Ramos (cell line): ENCODE measurements around the gene LIPT1.
"Not testable (repeated sequence)": the region's sequence is repeated elsewhere in the genome, so short reads cannot be mapped to it uniquely, and the experiment has no call there.

Experiments
- in situ Hi-C: fragments of 300-500 bp; cut with MboI; formaldehyde crosslinking; loops from one replicate; pipeline ENCODE4 v1.14.3; 2022; ENCODE audit warnings: low sequenced_read_pairs; ENCODE audit not compliant: unreplicated experiment

LIPT1 gene

GRCh38 chr2:99154643-99155536 lies at the start of gene LIPT1, which contains the start of gene TSGA10:
LIPT1 (plus strand) TSS chr2:99154967; CDS start chr2:99161958, 6,991 bp downstream.
TSGA10 (minus strand) TSS chr2:99154942; CDS start chr2:99109439, 45,503 bp downstream.
- in situ Hi-C loops, result loop anchor here (25.0 kb wide), 1 partner anchor 332 kb away; the partner anchor contains the start of gene REV1

- in situ Hi-C loops, result no loop called here
Observed at GRCh38 chr2:99106913-99107312, 47.9 kb upstream of the LIPT1 start.

- in situ Hi-C loops, result no loop called here
Observed at GRCh38 chr2:99111236-99111635, 43.5 kb upstream of the LIPT1 start.

DNA sequence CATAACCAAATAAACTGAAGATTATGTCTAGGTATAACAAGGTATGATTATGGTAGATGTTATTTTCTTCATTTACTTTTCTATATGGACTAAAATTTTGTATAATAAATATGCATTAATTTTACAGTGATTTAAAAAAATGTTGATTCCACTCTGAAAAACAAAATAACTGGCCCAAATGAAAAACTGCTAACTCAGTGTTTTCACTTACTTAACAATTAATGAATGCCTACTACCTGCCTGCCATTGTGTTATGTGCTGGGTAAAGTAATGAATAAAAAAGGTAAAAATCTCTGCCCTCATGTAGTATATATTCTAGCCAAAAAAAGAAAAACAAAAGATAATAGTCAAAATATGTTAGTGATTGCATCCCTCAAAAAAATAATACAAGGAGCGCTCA lies 42.8 kb upstream of the LIPT1 start:
- in situ Hi-C loops, result no loop called here

DNA sequence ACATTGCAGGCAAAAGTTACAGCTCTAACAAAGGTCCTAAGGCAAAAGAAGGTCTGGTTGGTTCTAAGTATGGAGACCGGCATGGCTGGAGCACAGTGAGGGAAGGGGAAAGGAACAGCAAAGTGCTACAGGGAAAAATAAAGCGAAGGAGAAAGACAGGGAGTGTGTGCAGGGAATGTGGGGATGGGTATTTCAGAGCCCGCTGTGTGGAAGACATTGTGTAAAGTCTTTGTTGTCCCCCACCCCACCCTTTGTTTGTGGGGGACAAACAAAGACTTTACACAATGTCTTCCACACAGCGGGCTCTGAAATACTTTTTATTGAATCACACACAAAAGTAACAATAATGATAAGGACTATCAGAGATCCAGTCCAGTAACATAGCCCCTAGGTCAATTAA lies 42.1 kb upstream of the LIPT1 start:
- in situ Hi-C loops, result no loop called here

DNA sequence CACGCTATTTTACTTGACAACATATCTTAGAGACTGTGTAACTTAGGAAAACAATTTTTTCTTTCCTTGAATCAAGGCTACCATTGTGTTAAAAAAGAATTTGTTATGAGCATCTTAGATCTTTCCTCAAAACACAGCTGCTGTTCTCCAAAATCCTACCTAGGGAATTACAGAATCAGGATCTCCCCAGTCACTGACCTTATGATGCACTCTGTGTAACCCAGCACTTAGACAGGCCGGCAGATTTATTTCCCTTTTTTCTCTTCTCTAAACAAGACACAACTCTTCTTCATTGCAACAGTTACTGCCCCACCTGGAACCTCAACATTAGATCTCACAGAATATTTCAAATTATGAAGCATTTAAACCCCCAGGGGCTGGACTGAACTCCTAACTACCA lies 26.8 kb upstream of the LIPT1 start:
- in situ Hi-C loops, result no loop called here

- in situ Hi-C loops, result not testable (repeated sequence)
Observed at GRCh38 chr2:99135044-99135556, 19.7 kb upstream of the LIPT1 start.

DNA sequence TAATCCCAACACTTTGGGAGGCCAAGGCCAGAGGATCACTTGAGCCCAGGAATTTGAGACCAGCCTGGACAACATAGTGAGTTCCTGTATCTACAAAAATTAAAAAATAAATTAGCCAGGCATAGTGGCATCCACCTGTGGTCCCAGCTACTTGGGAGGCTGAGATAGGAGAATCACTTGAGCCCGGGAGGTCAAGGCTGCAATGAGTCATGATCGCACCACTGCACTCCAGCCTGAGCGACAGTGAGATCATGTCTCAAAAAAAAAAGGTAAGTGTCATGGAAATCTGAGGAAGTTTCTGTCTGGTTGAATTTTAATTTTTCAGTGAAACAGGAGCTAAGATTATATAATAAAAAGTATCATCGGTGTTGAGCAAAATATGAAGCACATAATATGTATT lies 15.8 kb upstream of the LIPT1 start:
- in situ Hi-C loops, result no loop called here

DNA sequence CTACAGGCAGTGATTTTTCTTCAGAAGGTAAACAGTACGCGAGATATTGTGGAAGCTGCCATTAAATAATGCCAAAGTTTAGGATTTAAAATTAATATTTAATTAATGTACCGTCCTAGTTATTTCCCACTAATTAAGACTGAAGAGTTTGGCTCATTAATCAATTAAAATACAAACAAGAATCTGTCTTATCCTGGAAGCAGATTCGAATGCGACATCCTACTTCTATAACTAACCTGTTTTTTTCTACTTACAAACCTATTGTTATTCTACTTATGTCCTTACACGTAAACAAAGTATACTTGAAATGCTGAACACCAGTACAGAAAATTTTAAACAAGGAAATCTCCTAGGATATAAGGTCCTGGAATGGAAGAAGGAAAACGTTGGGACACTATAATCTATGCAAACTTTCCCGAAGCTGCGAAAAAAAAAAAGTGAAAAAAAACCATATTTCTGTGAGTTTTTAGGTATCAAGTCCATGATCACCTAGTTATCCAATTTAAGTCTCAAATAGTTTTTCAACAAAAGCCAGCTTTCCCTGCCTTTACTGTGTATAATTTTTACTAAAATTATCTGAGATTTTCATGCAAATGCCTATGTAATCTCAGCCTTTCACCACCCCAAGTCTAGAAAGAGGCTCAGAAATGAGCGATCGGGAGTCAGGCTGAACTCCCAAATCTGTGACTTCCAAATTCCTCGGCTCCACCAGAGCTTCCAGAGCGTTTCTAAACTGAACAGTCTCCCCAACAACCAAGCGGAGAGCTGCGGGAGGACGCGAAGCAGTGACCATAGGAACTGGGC lies 14.5 kb upstream of the LIPT1 start:
- in situ Hi-C loops, result no loop called here

DNA sequence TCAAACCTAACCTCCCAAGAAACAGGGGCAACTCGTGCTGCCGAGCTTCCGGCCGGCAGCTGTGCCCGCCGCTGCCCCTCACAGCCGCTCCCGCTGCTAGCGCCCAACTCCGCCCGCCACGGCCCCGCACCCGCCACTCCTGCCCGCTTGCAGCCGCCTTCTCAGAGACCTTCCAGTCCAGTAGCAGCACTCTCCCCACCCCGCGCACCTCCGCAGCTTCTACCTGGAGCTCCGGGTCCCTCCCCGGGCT lies 14.0 kb upstream of the LIPT1 start:
- in situ Hi-C loops, result no loop called here

DNA sequence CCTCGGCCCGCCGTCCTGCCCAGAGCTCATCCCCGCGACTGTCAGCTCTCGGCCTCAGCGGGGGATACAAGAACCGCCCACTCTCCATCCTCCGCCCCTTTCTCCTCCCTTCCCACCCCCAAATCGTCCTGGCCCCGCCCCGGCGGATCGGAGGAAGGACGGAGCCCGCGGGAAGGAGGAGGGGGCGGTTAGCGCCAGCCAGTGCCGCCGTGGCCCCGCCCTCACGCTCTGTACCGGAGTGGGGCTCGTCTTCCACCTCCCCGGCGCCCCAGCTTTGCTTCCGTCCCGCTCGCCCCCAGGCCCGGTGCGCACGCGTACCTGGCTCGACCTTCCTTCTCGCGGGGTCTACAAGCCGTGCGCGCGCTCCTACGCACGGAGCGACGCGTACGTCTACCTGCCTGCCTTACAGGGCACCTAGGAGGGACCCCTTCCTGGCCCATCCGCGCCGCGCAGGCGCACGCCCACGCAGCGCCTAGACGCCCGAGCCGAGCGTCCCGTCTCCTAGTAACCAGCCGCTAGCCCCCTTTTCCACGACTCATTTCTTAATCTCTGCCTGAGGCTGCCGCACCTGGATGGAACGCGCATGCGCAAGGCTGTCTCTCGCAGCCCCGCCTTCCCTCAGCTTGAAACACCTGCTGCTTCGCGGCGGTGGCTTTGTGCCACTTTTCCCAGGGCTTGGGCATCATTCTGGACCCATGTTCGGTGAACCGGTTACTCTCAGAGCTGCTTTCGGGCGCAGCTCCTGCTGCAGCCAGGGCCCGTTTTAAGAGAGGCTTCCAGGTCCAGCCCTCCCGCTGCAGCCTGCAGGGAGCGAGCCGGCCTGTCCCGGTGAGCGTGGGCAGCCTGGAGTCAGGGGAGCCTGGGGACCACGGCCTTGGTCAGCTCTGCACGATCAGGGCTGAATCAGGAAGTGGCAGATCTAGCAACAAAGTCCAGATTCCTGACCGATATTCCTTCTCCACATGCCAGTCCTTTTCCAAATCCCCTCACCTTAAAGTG lies 13.4 kb upstream of the LIPT1 start, which contains the start of gene C2orf15:
Gene C2orf15 (plus strand): TSS at position 598 of the 999 bp plus-strand sequence. CDS start 8,852 bp downstream, outside the sequence.
- in situ Hi-C loops, result no loop called here

GRCh38 chr2:99150706-99151105 lies 4.1 kb upstream of the LIPT1 start:
- in situ Hi-C loops, result loop anchor here (25.0 kb wide), 1 partner anchor 337 kb away; the partner anchor contains the start of gene REV1

GRCh38 chr2:99152199-99152895 lies 2.4 kb upstream of the LIPT1 start:
- in situ Hi-C loops, result loop anchor here (25.0 kb wide), 1 partner anchor 335 kb away; the partner anchor contains the start of gene REV1

DNA sequence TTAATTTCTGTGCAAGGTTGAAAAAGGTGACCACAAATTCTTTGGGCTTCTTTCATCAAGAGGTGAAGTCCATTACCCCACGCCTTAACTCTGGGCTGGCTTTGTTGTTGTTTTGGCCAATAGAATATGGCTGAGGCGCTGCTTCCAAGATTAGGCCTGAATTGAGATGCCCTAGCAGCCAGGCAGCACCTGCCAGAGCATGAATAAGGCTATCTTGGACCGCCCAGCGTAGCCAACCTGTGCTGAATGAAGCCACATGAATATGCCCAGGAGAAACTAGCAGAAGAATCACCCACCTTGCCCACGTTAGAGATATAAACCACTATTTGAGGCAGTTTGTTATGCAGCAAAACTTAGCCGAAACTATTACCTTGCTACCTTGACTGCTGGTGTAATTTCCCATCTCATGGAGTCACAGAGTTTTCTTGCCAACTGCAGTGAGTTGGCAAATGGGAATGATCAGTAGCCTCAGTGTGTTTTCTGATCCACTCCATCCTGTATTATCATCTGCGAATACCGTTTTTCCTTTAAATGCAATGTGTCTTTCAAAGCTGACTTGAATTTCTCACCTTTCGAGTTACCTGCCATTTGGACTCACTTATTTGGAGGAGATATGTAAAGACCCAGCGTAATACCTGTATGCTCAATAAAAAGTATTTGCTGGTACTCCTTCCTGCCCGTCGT lies 704 bp upstream of the LIPT1 start:
- in situ Hi-C loops, result loop anchor here (25.0 kb wide), 1 partner anchor 333 kb away; the partner anchor contains the start of gene REV1

- in situ Hi-C loops, result loop anchor here (25.0 kb wide), 1 partner anchor 330 kb away; the partner anchor contains the start of gene REV1
Observed at GRCh38 chr2:99156891-99157290, 2.1 kb downstream of the LIPT1 start.

GRCh38 chr2:99158599-99158998 lies 3.8 kb downstream of the LIPT1 start:
- in situ Hi-C loops, result loop anchor here (25.0 kb wide), 1 partner anchor 329 kb away; the partner anchor contains the start of gene REV1

- in situ Hi-C loops, result loop anchor here (25.0 kb wide), 1 partner anchor 328 kb away; the partner anchor contains the start of gene REV1
Observed at GRCh38 chr2:99159594-99159993, 4.8 kb downstream of the LIPT1 start.

DNA sequence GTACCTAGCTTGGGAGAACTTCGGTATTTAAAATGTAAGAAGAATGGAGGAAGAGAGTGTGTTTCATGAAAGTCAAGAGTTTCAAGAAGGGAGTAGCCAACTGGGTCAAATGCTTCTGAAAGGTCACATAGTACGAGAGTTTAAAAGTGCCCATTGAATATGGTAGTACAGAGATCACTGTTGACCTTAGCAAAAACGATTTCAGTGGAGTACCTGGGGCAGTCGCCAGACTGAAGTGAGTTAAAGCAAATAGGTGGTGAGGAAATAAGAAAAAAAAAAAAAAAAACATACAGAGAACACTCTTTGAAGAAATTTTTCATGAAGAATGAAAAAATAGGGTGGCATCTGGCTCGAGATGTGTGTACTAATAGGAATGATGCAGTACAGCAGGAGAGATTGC lies 11.5 kb downstream of the LIPT1 start:
- in situ Hi-C loops, result loop anchor here (25.0 kb wide), 1 partner anchor 321 kb away; the partner anchor contains the start of gene REV1
